Measurements from ENCODE around the gene DTD1.
A peak's percentile ranks its signal among the peaks of the same experiment; 100 is the strongest.

The DTD1 gene

GRCh38 chr20:18662279-18663040, 74.6 kb downstream of the DTD1 start:
- no peak for DNase-seq (ENCODE audit: low read depth)

- DNase-seq (ENCODE audit: low read depth), result peak; percentile 66
These were observed 76.1 kb downstream of the DTD1 start for GRCh38 chr20:18663932-18664331.

- no peak for DNase-seq (ENCODE audit: low read depth)
These were observed 77.3 kb downstream of the DTD1 start for GRCh38 chr20:18665135-18665534.

- DNase-seq (ENCODE audit: low read depth), result no peak
These were observed 79.1 kb downstream of the DTD1 start for GRCh38 chr20:18666803-18667415.

- peak; percentile 82 for DNase-seq (ENCODE audit: low read depth)
These were observed 81.6 kb downstream of the DTD1 start for GRCh38 chr20:18669241-18670019.

- no peak for DNase-seq (ENCODE audit: low read depth)
These were observed 83.4 kb downstream of the DTD1 start for GRCh38 chr20:18671203-18671710.

GRCh38 chr20:18672834-18673233, 85.0 kb downstream of the DTD1 start:
- no peak for DNase-seq (ENCODE audit: low read depth)

- DNase-seq (ENCODE audit: low read depth), result no peak
These were observed 88.5 kb downstream of the DTD1 start for GRCh38 chr20:18676396-18676795.

- DNase-seq (ENCODE audit: low read depth), result no peak
These were observed 89.3 kb downstream of the DTD1 start for GRCh38 chr20:18677126-18677525.

- DNase-seq (ENCODE audit: low read depth), result peak; percentile 66
These were observed 90.9 kb downstream of the DTD1 start for GRCh38 chr20:18678549-18679419.

- DNase-seq (ENCODE audit: low read depth), result no peak
These were observed 96.0 kb downstream of the DTD1 start for GRCh38 chr20:18683839-18684238.

- no peak for DNase-seq (ENCODE audit: low read depth)
These were observed 96.9 kb downstream of the DTD1 start for GRCh38 chr20:18684775-18685174.

- DNase-seq (ENCODE audit: low read depth), result no peak
These were observed 97.6 kb downstream of the DTD1 start for GRCh38 chr20:18685406-18685805.

- peak; percentile 19 for DNase-seq (ENCODE audit: low read depth)
These were observed 98.8 kb downstream of the DTD1 start for GRCh38 chr20:18686696-18687095.

GRCh38 chr20:18688676-18689075, 100.8 kb downstream of the DTD1 start:
- DNase-seq (ENCODE audit: low read depth), result no peak

- DNase-seq (ENCODE audit: low read depth), result no peak
These were observed 101.7 kb downstream of the DTD1 start for GRCh38 chr20:18689557-18689956.

GRCh38 chr20:18692447-18692846, 104.6 kb downstream of the DTD1 start:
- peak; percentile 23 for DNase-seq (ENCODE audit: low read depth)

GRCh38 chr20:18694071-18694470, 106.2 kb downstream of the DTD1 start:
- DNase-seq (ENCODE audit: low read depth), result no peak

GRCh38 chr20:18695175-18695574, 107.3 kb downstream of the DTD1 start:
- no peak for DNase-seq (ENCODE audit: low read depth)

GRCh38 chr20:18698735-18699380, 111.0 kb downstream of the DTD1 start:
- DNase-seq (ENCODE audit: low read depth), result no peak

- no peak for DNase-seq (ENCODE audit: low read depth)
These were observed 114.1 kb downstream of the DTD1 start for GRCh38 chr20:18701969-18702368.

Data from amniotic epithelial cell (primary cell).